GM12878 (cell line): ENCODE results near the gene NOS1. TPM values are rescaled to one million over a fixed set of nuclear protein-coding genes. Genes with fewer than 3 reads are reported as not detected.

Source experiments
- ATAC-seq: fragments of 200-7000 bp; cut with Tn5 transposase; 3 replicates; pipeline ENCODE4 v1.9.1; 2020; ENCODE audit warnings: mild to moderate bottlenecking, moderate library complexity
- BruUV-seq: library from RNA; stranded (reverse); fragments of 400-500 nt; replicated peaks from 2 replicates; lab custom pipeline; 2021; lab: Mats Ljungman, UMichigan
- CTCF ChIA-PET: fragments of 300-600 bp; sonication (Branson Sonifier 250); formaldehyde crosslinking; extraction: SDS; loops from one replicate; lab custom pipeline; 2021; ENCODE audit warnings: inconsistent platforms; lab: Yijun Ruan, JAX
- POLR2A ChIA-PET: fragments of 350-600 bp; formaldehyde crosslinking; extraction: SDS; loops from one replicate; lab custom pipeline; 2021; ENCODE audit warnings: inconsistent platforms; lab: Charles Lee
- RAD21 ChIA-PET: fragments of 300-600 bp; sonication (Branson Sonifier 250); formaldehyde crosslinking; loops from one replicate; lab custom pipeline; 2023; ENCODE audit warnings: antibody characterized with exemption; ENCODE audit not compliant: unreplicated experiment; lab: Charles Lee
- SMC1A ChIA-PET: fragments of 300-600 bp; sonication (Branson Sonifier 250); formaldehyde crosslinking; loops from one replicate; lab custom pipeline; 2023; ENCODE audit not compliant: unreplicated experiment, uncharacterized antibody; lab: Charles Lee
- DNase-seq: peaks from one replicate; pipeline ENCODE4 v3.0.0-alpha.2; 2011; ENCODE audit warnings: low read depth, low spot score
- FAIRE-seq: peaks from 3 replicates; lab custom pipeline; 2011; peaks lifted over from hg19 to GRCh38; lab: Jason Lieb, UNC
- H2AFZ ChIP-seq: 2 replicates; pipeline ENCODE4 v1.6.0; 2011; ENCODE audit warnings: low read depth, low read length, control low read depth; ENCODE audit not compliant: control insufficient read depth
- H3K27ac ChIP-seq: 2 replicates; pipeline ENCODE4 v1.5.1; 2011; ENCODE audit warnings: control low read depth; ENCODE audit not compliant: control insufficient read depth, insufficient read depth
- H3K27me3 ChIP-seq, 2 experiments: replicated peaks in 1 of 2; 2 replicates each; pipeline versions ENCODE4 v1.6.0 to v1.6.1; 2011; ENCODE audit warnings: low read length in 1 of 2; ENCODE audit not compliant: control insufficient read depth in 2 of 2, insufficient read depth in 2 of 2
- H3K36me3 ChIP-seq, 2 experiments: 2 replicates each; pipeline ENCODE4 v1.5.1; 2011; ENCODE audit warnings: low read length in 1 of 2; ENCODE audit not compliant: control insufficient read depth in 2 of 2, insufficient read depth in 2 of 2
- H3K4me1 ChIP-seq: 2 replicates; pipeline ENCODE4 v1.6.1; 2011; ENCODE audit warnings: mild to moderate bottlenecking, low read length, moderate library complexity, mixed read lengths; ENCODE audit not compliant: control insufficient read depth, insufficient read depth
- H3K4me2 ChIP-seq: 2 replicates; pipeline ENCODE4 v1.6.0; 2011; ENCODE audit warnings: control low read depth; ENCODE audit not compliant: control insufficient read depth, insufficient read depth
- H3K4me3 ChIP-seq: fragments of 200-600 bp; sonication (generic); 2 replicates; pipeline ENCODE4 v1.5.1; 2016
- H3K79me2 ChIP-seq: 2 replicates; pipeline ENCODE4 v1.6.0; 2011; ENCODE audit warnings: low read length; ENCODE audit not compliant: control insufficient read depth, insufficient read depth
- H3K9ac ChIP-seq: 2 replicates; pipeline ENCODE4 v1.8.0; 2011; ENCODE audit warnings: low read length, control low read depth, mixed read lengths; ENCODE audit not compliant: control insufficient read depth, insufficient read depth
- H3K9me3 ChIP-seq: replicated peaks from 3 replicates; pipeline ENCODE4 v1.5.1; 2011; ENCODE audit warnings: mild to moderate bottlenecking, low read length; ENCODE audit not compliant: control insufficient read depth, insufficient read depth
- H4K20me1 ChIP-seq: 2 replicates; pipeline ENCODE4 v1.6.0; 2011; ENCODE audit not compliant: control insufficient read depth, insufficient read depth
- JUNB ChIP-seq: IDR thresholded peaks from 2 replicates; pipeline ENCODE4 v1.6.1; 2016; ENCODE audit warnings: antibody characterized with exemption, mild to moderate bottlenecking
- whole genome bisulfite sequencing: methylation state at CpG from one replicate; pipeline ENCODE4 v1.1.6; 2016; ENCODE audit warnings: low lambda C conversion rate; ENCODE audit not compliant: insufficient replicate concordance, insufficient coverage; ENCODE audit errors: missing lambda C conversion rate; 5-methylcytosine and 5-hydroxymethylcytosine counted together
- in situ Hi-C: fragments of 300-500 bp; cut with MboI; formaldehyde crosslinking; loops from 9 replicates; pipeline ENCODE4 v1.14.3; 2018; ENCODE audit warnings: mixed read lengths
- intact Hi-C: fragments of 100-400 bp; cut with micrococcal nuclease; formaldehyde crosslinking; loops from one replicate; pipeline ENCODE4 v1.14.2; 2022; ENCODE audit not compliant: unreplicated experiment
- polyA plus RNA-seq, 11 experiments: library from polyadenylated mRNA; depleted of rRNA in 4 of 11; unstranded in 6 of 11; stranded (reverse) in 5 of 11; fragments of >200 nt; fragmentation: Nextera tagmentation in 4 of 11; fragmentation: Illumina TruSeq in 1 of 11; extraction: Ambion mirVana in 4 of 11; extraction: Trizol in 1 of 11; gene quantifications; 1 replicate in 1 of 11; 2 replicates in 10 of 11; pipeline versions ENCODE4 v1.2.1 to v1.2.3, GENCODE V29; 2011 to 2016; ENCODE audit warnings: inconsistent platforms in 2 of 11, missing spikeins in 2 of 11, low read depth in 1 of 11
- total RNA-seq, 4 experiments: library from RNA; depleted of rRNA in 3 of 4; stranded (reverse); fragments of >200 nt in 3 of 4; fragmentation: Illumina TruSeq in 1 of 4; extraction: Trizol in 1 of 4; gene quantifications; 2 replicates each; pipeline versions ENCODE4 v1.2.1 to v1.2.3, GENCODE V29; 2013 to 2021
- TF ChIP-seq, protein P1 (sequence below): IDR thresholded peaks from 2 replicates; pipeline ENCODE4 v1.6.1; 2012; ENCODE audit warnings: improper control_type of control experiment, low read depth, low read length; ENCODE audit not compliant: insufficient replicate concordance

NOS1 gene
- total and polyA plus RNA-seq, 10 of the 15 experiments (the other 5 are each of a cell fraction or from before 2014, with no cell fraction given) = under 0.01 to 0.04 (median 0.01) TPM; not detected in 7

GRCh38 chr12:117180758-117181467 is 180.5 kb downstream of the NOS1 start:
- H3K4me3 ChIP-seq = no peak overlapping the region
- BruUV-seq = no TSS peak
- DNase-seq (no peak), FAIRE-seq (no peak), ATAC-seq (no peak)
- H3K9me3 ChIP-seq = peaks cover 7% of the 10 kb centered on the region; the same call in 2 of the 3 replicates
- ChIA-PET POLR2A (no interaction called here), RAD21 (no interaction called here), SMC1A (no interaction called here), CTCF (interaction anchor here (0.6 kb wide), 1 partner anchor 274 kb away, joined by 3 read pairs; no protein-coding TSS in a partner anchor)
- H3K27ac ChIP-seq = no peak overlapping the region
- H3K36me3 ChIP-seq = peaks cover 2 to 14% of the 10 kb centered on the region in 2 experiments
- 2% methylated on average over 4 of the region's 4 CpGs for WGBS
- H2AFZ ChIP-seq = no peak overlapping the region
- H3K4me1 ChIP-seq = no peaks in the 10 kb centered on the region
- H4K20me1 ChIP-seq = no peaks in the 10 kb centered on the region
- no peak overlapping the region for H3K4me2 ChIP-seq
- H3K79me2 ChIP-seq = no peaks in the 10 kb centered on the region
- no peak overlapping the region for H3K9ac ChIP-seq
- intact Hi-C loops = no loop called here
- in situ Hi-C loops = loop anchor here (25.0 kb wide), 1 partner anchor 1206 kb away; the partner anchor contains the start of gene SUDS3
- peak; percentile 35; the same call in 1 of the 2 replicates for TF ChIP-seq JUNB
- TF ChIP-seq, protein P1, sequence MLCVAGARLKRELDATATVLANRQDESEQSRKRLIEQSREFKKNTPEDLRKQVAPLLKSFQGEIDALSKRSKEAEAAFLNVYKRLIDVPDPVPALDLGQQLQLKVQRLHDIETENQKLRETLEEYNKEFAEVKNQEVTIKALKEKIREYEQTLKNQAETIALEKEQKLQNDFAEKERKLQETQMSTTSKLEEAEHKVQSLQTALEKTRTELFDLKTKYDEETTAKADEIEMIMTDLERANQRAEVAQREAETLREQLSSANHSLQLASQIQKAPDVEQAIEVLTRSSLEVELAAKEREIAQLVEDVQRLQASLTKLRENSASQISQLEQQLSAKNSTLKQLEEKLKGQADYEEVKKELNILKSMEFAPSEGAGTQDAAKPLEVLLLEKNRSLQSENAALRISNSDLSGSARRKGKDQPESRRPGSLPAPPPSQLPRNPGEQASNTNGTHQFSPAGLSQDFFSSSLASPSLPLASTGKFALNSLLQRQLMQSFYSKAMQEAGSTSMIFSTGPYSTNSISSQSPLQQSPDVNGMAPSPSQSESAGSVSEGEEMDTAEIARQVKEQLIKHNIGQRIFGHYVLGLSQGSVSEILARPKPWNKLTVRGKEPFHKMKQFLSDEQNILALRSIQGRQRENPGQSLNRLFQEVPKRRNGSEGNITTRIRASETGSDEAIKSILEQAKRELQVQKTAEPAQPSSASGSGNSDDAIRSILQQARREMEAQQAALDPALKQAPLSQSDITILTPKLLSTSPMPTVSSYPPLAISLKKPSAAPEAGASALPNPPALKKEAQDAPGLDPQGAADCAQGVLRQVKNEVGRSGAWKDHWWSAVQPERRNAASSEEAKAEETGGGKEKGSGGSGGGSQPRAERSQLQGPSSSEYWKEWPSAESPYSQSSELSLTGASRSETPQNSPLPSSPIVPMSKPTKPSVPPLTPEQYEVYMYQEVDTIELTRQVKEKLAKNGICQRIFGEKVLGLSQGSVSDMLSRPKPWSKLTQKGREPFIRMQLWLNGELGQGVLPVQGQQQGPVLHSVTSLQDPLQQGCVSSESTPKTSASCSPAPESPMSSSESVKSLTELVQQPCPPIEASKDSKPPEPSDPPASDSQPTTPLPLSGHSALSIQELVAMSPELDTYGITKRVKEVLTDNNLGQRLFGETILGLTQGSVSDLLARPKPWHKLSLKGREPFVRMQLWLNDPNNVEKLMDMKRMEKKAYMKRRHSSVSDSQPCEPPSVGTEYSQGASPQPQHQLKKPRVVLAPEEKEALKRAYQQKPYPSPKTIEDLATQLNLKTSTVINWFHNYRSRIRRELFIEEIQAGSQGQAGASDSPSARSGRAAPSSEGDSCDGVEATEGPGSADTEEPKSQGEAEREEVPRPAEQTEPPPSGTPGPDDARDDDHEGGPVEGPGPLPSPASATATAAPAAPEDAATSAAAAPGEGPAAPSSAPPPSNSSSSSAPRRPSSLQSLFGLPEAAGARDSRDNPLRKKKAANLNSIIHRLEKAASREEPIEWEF = no peak
- TF ChIP-seq, all 136 proteins: peak for 1
- H3K27me3 ChIP-seq = no peaks in the 10 kb centered on the region
